Stimulated activated CD8-positive, alpha-beta memory T cell treated with anti-CD3 and anti-CD28 coated beads, Interleukin-7, amount 100 ng/mL, for 1 hour (primary cell): Measurements from ENCODE around the gene FBXL13.
"Not testable (repeated sequence)": the region's sequence is repeated elsewhere in the genome, so short reads cannot be mapped to it uniquely, and the experiment has no call there.

ENCODE experiments used
- DNase-seq, 2 donors: peaks; one replicate each; pipeline ENCODE4 v3.0.0-alpha.2; 2020; ENCODE audit warnings: low read depth in 2 of 2

The FBXL13 gene

DNA sequence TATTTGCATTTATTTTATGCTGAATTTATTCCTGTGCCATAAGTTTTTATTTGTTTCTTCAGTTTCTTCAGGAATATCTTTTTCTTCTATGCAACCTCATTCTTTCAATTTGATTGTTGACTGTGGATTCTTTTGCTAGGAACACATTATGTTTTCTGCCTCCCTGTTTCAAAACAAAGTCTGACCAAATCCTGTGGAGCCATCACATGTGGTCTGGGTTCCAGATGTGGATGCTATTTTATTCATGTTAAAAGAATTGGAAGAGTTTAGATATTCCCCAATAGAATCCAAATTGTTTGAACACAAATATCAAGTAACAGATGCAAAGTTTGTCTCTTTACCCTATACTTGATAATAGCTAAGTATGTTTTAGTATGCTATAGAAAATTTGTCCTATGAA, 218.6 kb downstream of the FBXL13 start:
- DNase-seq: no peak

GRCh38 chr7:102849538-102849937, 225.1 kb downstream of the FBXL13 start:
- no peak for DNase-seq

- no peak for DNase-seq
Measured at GRCh38 chr7:102849079-102849478, 225.5 kb downstream of the FBXL13 start.

- DNase-seq: no peak
Measured at GRCh38 chr7:102845346-102845745, 229.2 kb downstream of the FBXL13 start.

DNA sequence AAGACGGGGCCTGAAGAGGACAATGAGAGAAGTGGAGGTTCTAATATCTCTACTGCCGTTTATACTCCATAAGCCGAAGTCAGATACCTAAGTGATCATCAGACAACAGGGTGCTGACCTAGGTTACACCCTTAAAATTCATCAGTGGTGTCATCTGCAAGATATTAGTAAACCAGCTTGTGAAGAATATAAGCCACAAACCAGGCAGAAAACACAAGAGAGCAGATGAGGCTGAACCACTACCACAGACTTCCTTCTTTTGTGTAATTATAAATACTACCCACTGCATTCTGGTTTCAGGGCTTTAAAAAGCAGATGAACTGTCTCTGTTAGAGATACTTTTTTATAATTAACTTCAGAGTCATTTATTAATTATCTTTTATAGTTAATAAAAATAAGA, 230.7 kb downstream of the FBXL13 start:
- no peak for DNase-seq

GRCh38 chr7:102842284-102842683, 232.3 kb downstream of the FBXL13 start:
- no peak for DNase-seq

GRCh38 chr7:102841290-102841689, 233.3 kb downstream of the FBXL13 start:
- no peak for DNase-seq

GRCh38 chr7:102840404-102840803, 234.2 kb downstream of the FBXL13 start:
- DNase-seq: no peak

- DNase-seq: not testable (repeated sequence)
Measured at GRCh38 chr7:102838572-102839101, 236.0 kb downstream of the FBXL13 start.

- DNase-seq: no peak
Measured at GRCh38 chr7:102837802-102838201, 236.8 kb downstream of the FBXL13 start.

DNA sequence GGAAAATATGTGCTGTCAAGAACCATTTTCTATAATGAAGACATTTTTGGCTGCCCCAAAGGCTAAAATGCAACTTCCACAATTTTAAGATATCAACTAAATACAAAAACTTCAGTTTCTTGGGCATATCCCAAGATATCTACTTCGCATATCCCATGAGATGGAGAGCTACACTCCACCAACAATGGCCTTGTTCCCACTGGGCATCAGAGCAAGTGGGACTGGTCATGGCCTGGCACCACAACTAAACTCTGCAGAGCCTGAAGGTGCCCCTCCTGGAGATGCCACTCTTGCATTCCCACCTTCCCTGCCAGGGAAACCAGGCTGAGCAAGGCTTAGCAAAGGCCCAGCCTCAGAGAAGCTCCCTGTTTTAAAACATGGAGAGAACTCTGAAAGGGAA, 237.6 kb downstream of the FBXL13 start:
- no peak for DNase-seq

GRCh38 chr7:102836191-102836919, 238.2 kb downstream of the FBXL13 start:
- no peak for DNase-seq

GRCh38 chr7:102834999-102835398, 239.6 kb downstream of the FBXL13 start:
- no peak for DNase-seq

DNA sequence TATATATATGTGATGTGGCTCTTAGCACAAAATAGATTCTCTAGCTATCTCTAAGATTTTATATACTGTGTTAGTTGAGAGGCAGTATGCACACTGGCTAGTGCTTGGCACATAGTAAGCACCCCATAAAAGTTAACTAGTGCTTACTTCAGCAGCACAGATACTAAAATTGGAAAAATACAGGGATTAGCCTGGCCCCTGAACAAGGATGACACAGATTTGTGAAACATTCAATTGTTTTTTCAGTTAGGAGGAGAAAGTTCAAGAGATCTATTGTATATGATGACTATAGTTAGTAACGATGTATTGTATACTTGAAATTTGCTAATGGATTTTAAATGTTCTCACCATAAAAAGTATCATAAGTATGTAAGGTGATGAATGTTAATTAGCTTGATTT, 240.1 kb downstream of the FBXL13 start:
- no peak for DNase-seq

GRCh38 chr7:102833343-102833742, 241.3 kb downstream of the FBXL13 start:
- no peak for DNase-seq

GRCh38 chr7:102832674-102833073, 241.9 kb downstream of the FBXL13 start:
- DNase-seq: no peak

- DNase-seq: no peak
Measured at GRCh38 chr7:102830197-102830596, 244.4 kb downstream of the FBXL13 start.

DNA sequence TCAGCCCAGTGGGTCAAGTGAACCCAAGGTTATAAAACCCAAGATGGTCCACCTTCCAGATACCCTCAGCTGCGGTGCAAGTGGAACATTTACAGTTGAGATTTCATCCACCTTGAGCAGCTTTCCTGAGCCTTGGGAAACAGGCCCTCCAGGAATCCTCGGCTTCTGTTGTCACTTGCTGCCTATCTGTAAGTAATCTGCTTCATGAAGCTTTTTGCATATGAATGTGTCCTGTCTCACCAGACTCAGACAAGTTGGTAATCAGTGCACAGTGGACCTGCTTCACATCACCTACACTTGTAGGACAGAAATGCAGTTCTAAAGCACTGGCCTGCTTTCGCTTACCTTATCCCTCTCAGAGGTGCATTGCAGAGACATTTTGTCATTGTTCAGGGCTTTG, 245.5 kb downstream of the FBXL13 start:
- no peak for DNase-seq

GRCh38 chr7:102828286-102828685, 246.3 kb downstream of the FBXL13 start:
- no peak for DNase-seq

GRCh38 chr7:102823390-102824119, 251.0 kb downstream of the FBXL13 start:
- no peak for DNase-seq

GRCh38 chr7:102821994-102822747, 252.4 kb downstream of the FBXL13 start:
- DNase-seq: no peak

DNA sequence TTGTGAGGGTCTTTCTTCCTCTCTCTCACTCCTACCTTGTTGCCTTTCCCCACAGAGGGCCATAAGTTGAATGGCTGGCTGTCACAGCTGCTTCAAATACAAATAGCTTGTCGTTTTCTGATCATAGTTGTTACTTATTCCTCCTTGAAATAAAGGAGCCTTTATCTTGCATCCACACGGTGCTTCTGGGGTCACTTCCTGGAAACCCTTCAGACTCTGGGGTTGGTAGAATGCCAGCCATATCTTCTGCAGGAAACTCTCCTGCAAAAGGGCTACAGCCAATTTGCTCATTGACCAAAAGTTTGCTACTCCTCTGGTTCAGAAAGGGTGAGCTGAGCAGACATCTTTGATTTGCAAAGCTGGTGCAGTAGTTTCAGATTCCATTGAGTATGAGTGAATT, 255.4 kb downstream of the FBXL13 start:
- DNase-seq: no peak
